NCI-H187 (cell line): Measurements from ENCODE around the gene LYPD4.
"Not testable (repeated sequence)": the region's sequence is repeated elsewhere in the genome, so short reads cannot be mapped to it uniquely, and the experiment has no call there.

Experiments
- DNase-seq, 2 experiments: peaks; one replicate each; lab custom pipeline; 2025; lab: John Stamatoyannopoulos, UW

Gene LYPD4, protein sequence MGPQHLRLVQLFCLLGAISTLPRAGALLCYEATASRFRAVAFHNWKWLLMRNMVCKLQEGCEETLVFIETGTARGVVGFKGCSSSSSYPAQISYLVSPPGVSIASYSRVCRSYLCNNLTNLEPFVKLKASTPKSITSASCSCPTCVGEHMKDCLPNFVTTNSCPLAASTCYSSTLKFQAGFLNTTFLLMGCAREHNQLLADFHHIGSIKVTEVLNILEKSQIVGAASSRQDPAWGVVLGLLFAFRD

DNA sequence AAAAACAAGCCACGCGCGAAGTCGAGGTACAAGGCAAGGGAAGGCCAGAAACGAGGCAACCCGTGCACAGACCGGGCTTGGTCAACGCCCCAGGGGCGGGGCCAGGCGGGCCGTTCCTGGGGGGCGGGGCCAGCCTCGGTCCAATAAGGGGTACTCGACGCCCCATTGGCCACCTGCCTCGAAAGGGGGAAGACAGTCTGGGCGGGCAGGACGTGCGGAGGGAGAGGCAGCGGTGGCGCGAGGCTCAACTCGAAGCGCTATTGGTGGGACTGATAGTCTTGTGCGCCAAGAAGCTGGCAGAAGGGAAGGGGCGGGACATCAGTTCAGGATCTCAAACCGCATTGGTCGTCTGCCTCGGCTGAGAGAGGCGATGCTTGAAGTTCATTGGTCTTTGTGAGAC is at the start of gene LYPD4:
TSS of gene LYPD4 (minus strand) at position 83 of the 400 bp plus-strand sequence. CDS start 5,398 bp downstream, outside the sequence.
- DNase-seq, result no peak

DNA sequence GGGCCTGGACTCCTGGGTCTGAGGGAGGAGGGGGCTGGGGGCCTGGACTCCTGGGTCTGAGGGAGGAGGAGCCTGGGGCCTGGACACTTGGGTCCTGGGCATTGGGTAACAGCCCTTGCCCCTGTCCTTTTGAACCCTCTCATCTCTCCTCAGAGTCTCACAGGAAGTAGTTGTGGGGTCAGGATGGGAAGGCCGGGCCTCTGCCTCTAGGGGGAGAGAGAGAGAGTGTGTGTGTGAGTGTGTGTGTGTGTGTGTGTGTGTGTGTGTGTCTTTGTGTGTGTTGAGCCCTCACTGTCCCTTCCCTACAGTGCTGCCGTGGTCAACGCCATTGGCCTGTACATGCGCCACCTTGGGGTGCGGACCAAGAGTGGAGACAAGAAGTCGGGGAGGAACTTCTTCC is 49.4 kb upstream of the LYPD4 start:
- no peak for DNase-seq

DNA sequence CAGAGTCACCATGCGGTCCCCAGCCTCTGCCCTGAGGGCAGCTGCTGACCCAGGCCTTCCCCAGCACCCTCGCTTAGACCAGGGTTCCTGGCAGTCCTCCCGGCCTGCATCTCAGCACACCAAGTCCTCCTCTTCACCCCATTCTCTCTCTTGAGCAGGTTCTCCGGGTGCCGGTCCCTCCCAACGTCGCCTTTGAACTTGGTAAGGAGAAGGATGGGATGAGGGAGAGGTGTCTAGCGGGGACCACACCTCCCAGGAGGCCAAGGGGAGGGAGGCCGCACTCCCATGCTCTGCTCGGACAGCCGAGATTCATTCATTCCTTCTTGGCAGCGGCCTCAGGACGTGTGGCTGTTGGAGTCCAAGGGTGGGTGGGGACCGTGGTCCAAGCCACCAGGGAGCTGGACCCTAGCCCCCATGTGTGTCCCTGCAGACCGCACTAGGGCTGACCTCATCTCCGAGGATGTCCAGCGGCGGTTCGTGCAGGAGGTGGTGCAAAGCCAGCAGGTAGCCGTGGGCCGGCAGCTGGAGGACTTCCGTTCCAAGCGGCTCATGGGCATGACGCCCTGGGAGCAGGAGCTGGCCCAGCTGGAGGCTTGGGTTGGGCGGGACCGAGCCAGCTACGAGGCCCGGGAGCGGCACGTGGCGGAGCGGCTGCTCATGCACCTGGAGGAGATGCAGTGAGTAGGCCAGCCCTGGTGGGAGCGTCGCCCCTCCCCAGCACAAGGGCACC is 47.9 kb upstream of the LYPD4 start:
- DNase-seq, result no peak

DNA sequence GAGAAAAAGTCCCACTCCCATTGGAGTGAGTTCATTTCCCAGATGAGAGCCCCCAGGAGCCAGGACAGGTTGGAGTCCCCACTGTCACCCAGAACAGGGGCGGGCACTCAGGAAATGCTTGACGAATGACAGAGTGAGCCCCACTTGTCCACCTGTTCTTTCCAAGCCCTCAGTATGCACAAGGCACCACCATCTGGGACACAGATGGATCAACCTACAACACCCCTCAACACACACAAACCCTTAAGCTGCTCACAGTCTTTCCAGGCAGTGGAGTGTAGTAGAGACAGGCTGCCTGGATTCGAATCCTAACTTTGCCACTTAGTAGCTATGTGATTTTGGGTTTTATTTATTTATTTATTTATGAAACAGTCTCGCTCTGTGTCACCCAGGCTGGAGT is 46.5 kb upstream of the LYPD4 start:
- DNase-seq, result no peak

DNA sequence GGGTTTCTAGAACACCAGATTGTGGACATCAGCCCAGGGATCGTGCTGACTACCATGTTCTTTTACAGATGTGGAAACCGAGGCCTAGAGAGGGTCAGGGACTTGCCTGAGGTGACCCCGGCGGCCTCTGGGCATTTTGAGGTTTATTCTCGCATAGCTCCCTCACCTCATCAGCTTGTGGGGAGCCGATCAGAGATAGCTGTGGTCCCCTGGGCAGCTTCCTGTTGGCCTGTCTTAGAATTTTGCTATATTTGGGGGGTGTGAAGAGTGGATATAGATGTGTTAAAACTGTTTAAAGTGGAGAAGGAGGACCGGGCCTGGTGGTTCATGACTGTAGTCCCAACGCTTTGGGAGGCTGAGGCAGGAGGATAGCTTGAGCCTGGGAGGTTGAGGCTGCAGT is 45.4 kb upstream of the LYPD4 start:
- no peak for DNase-seq

DNA sequence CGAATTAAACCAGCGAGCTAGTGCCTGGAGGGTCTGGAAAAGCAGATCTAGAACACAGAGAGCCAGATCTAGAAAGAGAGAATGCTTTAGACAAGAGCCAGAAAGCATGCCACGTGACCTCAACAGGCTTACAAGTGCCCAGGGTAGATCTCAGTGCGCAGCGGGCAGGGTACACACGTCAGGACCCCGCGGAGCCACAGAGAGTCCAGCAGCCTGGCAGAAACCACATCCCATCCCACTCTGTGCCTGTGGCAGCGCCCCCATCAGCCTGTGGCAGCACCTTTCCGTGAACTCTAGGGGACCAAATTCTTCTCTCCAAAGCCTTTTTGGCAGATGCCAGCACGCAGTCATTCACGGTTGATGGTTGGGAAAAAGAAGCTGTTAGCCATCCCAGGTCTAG is 44.4 kb upstream of the LYPD4 start:
- DNase-seq, result no peak

DNA sequence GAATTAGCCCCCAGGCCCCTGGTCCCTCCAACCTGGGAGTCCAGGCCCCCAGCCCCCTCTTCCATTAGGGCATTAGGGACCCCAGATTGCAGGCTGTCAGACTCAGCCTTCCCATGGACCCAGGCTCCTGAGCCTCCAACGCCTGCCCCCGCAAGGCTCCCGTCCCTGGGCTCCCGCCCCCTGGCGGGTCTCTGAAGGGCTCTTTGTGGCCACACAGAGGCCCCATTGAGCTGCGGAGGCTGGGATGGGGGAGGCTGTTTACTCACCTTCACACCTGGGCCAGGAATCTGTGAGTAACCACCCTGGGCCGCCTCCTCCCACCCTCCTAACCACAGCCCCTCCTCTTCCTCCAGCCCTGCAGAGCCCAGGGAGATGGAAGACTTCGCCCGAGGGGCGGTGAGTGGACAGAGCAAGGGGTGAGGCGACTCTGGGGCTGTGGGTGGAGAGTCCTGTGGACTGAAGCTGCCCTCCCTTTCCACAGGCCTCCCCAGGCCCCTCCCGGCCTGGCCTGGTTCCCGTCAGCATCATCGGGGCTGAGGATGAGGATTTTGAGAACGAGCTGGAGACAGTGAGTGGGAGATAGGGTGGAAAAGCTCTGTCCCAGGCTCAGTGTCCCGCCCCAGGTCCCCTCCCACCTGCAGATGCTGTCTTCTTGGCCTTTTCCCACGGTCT is 43.4 kb upstream of the LYPD4 start:
- DNase-seq, result peak; percentile 48 to 81

DNA sequence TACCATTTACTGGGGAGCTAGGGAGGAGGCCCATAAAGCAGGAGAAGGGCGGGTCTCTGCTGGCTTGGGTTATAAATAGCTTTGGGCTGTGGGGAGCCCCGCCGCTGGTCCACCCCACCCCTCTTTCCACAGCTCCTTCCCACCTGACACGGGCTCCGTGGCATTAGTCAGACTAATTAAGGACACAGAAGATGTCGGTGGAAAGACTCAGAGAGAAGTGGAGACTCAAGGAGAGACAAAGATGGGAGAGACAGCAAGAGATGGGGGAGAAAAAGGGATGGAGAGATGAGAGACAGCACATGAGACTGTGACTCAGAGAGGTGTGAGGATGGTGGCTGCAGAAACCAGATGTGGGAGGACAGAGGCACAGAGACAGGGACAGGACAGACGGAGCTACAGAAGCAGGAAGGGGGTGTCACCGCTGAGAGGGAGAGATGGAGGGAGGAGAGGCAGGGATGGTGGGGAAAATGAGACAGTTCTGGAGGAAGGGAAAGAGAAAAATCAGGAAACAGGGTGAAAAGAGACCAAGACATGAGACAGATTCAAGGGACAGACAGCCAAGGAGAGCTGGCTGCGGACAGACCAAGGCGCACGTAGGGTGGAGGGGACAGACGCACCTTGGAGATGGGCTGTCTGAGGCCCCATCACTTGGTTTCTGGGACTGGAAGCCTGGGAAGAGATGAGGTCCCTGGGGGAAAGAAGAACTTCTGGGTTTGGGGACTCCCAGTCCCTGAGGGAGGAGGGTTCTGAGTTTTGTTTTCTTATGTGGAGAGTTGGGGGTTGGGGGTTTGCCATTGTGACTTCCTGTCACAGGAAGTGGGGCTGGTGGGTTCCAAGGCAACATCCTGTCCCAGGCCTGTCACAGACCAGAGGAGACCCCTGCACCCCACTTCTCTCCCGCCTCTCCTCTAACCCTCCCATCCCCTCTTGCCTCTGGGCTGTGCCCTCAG is 42.6 kb upstream of the LYPD4 start:
- DNase-seq, result no peak

DNA sequence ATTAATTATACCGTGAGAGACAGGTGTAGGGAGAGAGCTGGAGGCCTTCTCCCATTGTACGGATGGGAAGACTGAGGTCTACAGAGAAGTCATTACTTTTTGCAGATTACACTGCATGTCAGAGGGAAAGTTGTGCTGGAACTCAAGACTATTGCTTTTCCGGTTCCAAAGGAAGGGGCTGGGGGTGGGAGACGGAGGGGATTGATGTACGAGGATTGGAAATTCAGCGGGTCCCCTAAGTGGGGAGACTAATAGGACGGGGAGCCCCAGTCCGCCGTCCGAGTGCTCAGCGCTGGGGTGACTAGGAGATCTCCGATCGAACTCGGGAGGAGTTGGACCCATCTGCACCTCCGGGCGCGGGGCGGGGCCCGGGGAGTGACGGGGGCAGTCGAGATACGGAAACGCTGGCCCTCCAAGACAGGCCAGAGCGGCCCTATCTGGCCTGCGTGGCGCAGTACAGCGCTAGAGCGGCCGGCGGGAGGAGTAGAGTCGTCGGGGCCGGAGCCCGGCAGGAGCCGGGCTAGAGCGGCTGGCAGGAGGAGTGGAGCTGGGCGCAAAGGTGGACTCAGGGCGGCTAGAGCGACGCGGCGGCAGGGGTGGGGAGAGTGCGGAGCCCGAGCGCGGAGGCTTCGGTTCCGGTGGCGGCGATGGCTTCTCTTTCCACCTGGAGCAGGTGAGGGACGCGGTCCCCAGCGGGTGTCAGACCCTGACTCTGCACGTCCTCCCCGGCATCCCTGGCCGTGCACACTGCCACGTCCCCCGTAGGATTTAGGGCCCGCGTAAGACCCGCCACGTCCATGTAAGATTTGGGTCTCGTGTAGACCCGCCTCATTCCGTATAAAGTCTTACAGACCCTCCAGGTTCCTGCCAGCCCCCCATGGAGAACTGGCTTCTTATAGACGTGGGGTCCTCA is 39.6 kb upstream of the LYPD4 start:
- peak; percentile 86 to 99 for DNase-seq

DNA sequence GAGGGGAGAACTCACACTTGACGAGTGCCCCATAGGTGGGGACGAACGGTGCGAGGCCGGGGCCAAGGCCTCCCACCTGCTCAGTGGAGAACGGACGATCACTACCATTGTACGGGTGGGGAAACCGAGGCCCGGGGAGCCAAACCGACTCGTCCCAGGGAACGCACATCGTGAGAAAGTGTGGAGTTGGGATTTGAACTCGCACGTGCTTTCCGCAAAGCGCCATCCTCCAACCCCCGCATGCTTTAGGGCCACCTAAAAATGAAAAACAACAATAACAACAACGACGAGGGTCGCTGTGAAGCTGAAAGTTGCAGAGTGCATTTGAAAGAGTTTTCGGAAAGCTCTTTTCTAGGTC is 39.0 kb upstream of the LYPD4 start:
- DNase-seq, result no peak

DNA sequence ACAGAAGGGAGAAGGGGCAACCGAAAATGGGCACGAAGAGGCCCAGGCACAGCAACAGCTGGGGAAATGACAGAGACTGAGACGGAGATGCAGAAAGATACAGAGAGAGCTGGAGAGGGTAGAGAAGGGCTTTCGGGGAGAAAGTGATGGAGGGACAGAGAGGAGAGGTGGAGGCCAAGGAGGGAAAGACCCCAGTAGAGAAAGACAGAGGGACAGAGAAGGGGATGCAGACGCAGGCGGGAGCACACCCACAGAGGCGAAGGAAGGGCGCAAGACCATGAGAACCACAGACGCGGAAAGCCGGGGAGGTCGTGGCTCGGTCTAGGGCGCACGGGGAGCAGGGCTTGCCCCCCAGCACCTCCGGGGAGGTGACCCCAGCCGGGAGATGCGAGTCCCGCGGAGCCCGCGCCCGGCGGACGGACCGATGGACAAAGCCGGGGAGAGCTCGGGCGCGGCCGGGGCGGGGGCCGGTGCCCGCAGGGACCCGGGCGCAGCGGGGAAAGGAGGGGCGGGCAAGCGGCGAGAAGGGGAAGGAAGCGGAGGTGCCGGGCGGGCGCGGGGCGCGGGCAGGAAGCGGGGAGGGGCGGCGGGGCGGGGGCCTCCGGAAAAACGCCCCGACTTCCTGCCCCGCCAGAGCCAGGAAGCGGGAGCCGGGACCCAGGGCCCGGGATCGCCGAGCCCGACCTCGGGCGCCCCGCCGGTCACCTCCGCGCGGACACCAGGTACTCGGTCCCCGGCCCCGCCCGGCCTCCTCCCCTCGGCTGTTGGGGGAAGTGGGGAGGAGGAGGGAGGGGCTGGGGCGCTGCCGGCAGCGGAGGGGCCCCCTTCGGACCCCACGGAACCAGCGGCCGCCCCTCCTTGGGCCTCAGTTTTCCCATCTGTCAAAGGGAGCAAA is 38.3 kb upstream of the LYPD4 start, which contains the start of gene ARHGEF1:
TSS of gene ARHGEF1 (plus strand) at position 617 of the 895 bp plus-strand sequence. CDS start 4,899 bp downstream, outside the sequence.
- no peak for DNase-seq

DNA sequence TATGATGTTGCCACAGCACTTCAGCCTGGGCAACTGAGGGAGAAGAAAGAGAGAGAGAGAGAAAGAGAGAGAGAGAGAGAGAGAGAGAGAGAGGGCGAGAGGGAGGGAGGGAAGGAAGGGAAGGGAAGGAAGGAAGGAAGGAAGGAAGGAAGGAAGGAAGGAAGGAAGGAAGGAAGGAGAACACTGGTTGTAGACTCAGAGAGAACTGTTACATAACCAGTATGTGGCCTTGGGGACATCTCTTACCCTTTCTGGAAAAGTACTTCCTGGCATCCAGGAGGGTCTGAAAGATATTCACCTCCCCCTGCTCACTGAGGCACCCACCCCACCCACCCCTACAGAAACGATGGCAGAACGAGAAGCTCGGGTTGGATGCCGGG is 35.8 kb upstream of the LYPD4 start:
- no peak for DNase-seq

DNA sequence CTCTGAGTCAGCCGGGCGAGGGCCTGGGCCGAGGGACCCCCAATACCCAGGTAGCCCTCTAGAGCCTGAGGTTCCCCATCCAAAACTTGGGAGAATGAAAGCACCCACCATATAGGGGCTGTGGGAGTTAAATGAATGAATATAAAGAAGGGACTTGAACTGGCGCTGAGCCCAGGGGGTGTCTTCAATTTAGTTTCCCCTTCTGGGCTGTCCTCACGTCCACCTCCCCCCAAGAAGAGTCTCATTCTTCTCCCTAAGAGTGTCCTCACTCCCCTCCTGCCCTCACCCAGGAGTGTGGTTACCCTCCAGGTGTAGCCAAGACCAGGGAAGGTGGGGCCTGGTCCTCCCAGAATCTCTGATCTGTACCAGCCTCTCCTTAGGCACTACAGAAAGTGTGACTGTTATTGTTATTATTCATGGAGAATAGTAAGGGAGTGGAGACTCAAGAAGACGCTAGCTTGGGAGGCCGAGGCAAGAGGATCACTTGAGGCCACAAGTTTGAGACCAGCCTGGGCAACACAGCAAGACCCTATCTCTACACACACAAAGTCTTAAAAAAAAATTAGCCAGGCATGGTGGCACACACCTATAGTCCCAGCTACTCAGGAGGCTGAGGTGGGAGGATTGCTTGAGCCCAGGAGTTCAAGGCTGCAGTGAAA is 35.3 kb upstream of the LYPD4 start:
- no peak for DNase-seq

DNA sequence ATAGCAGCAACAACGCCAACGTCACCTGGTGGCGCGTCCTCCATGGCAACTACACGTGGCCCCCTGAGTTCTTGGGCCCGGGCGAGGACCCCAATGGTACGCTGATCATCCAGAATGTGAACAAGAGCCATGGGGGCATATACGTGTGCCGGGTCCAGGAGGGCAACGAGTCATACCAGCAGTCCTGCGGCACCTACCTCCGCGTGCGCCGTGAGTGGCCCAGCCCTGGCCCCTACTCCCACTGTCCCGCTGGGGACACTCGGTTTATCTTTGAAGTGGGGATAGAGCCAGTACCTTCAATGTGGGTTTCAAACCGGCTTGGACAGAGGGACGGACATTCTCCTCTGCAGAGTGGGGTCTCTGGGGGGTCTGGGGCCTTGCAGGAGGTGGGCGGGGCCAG is 34.6 kb upstream of the LYPD4 start:
- no peak for DNase-seq

DNA sequence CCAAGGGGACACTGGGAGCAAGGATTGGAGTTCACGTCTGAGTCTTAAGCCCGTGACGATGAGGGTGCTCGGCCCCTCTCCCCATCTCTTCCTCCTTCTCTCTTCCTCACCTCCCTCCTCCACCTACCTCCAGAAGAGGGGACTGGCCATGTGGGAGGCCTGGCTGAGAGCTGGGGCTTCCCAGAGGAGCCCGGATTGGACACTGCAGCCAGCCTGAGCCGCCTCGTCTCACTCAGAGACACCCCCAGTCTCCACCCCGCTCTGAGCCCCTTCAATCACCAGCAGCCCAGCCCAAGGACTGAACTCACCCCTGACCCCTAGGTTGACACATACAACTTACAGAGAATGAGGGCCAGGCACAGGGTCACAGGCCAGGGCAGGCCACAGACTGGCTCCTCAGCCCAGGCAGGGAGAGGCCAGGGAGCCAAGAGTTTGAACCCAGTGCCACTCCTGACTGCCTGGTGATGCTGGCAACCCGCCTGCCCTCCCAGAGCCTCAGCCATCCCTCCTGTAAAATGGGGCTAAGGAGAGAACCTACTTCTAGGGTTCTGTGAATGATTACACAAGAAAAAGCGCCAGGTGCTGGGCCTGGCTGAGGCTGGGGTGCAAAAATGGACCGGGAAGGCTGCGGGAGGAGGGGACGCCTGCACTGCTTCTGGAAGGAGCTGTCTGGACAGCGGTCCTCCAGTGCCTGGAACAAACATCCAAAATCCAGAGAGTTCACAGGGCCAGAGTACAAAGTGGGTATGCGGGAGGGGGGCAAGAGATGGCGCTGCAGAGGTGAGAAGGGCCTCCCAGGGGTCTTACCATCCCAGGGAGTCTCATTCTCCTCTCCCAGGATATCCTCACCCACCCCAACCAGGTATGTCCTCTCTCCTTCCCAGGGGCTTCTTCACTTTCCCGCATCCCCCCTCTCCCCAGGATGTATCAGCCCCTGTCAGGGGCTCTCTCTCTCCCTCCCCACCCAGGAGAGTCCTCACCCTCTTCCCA is 33.7 kb upstream of the LYPD4 start:
- no peak for DNase-seq

DNA sequence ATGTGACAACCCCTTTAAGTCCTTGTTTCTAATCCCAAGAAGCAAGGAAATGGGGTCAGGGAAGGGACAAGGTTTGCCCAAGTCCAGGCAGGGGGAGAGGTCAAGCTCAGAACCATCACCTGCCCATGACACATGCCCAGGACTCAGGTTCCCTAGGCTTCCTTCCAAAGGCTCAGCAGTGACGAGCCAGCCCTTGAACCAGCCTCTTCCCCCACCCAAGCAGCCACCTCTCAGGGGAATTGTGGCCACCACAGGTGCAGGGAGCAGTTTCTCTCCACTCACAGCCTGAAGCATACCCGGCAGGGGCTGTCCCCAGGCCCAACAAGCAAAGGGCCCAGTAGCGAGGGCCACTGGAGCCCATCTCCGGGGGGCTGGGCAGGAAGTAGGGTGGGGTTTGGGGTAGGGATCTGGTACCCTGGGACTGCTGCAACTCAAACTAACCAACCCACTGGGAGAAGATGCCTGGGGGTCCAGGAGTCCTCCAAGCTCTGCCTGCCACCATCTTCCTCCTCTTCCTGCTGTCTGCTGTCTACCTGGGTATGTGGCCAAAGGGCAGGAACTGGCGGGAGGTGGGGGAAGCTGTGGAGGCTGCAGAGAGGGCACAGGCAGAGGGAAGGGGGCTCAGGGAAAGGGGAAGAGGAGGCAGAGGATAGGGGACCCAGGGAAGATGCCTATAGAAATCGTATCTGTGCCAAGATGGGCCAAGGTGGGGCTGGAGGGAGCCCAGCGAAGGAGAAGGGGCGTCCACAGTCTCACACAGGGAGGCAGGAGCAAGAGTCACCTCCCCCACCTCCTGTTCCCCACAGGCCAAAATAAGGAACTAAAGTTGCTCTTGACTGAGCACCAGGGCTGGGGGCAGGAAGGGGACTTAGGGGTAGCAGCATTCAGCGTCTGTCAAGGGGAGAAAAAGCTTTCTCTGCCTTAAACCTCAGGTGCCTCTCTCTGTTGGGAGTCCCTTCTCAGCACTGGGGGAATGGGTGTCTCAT is 32.7 kb upstream of the LYPD4 start, which contains the start of gene CD79A:
TSS of gene CD79A (plus strand) at position 433 of the 986 bp plus-strand sequence. CDS start at position 459, 26 bp downstream.
- DNase-seq, result no peak

DNA sequence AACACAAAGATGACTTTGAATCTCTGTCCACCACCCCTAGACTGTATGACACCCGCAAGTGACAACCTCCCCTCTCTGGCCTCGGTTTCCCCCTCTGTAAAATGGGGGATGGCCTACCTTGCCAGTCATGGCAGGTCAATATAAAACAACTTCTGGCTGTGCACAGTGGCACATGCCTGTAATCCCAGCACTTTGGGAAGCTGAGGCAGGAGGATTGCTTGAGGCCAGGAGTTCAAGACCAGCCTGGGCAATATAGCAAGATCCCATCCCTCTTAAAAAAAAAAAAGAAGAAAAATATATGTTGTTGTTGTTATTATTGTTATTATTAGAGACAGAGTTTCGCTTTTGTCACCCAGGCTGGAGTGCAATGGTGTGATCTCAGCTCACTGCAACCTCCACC is 31.5 kb upstream of the LYPD4 start:
- DNase-seq, result not testable (repeated sequence)
